ENCODE data around the gene HS6ST3.

Gene HS6ST3

GRCh38 chr13:96650301-96650886, 560.5 kb downstream of the HS6ST3 start:
- no peak for TF ChIP-seq TCF12 (IDR thresholded peaks at IDR 0.05; ENCODE audit: low read depth)
- TF ChIP-seq CREB1 (IDR thresholded peaks at IDR 0.05; ENCODE audit: low read depth) = no peak
- TF ChIP-seq TAF1 (IDR thresholded peaks at IDR 0.05; ENCODE audit: low read depth) = no peak
- no peak for TF ChIP-seq ZBTB7A (IDR thresholded peaks at IDR 0.05; ENCODE audit: low read depth)
- no peak for TF ChIP-seq USF1 (IDR thresholded peaks at IDR 0.05)
- no peak for TF ChIP-seq EP300 (IDR thresholded peaks at IDR 0.05; ENCODE audit: borderline replicate concordance)
- TF ChIP-seq EGR1 (IDR thresholded peaks at IDR 0.05) = no peak
- no peak for TF ChIP-seq YY1 (IDR thresholded peaks at IDR 0.05; ENCODE audit: low read depth)
- TF ChIP-seq CEBPB (IDR thresholded peaks at IDR 0.05) = no peak
- TF ChIP-seq REST (IDR thresholded peaks at IDR 0.05; ENCODE audit: low read depth) = no peak
- no peak for TF ChIP-seq MAX (IDR thresholded peaks at IDR 0.05)
- TF ChIP-seq NFIC (IDR thresholded peaks at IDR 0.05) = no peak
- no peak for TF ChIP-seq FOXM1 (IDR thresholded peaks at IDR 0.05; ENCODE audit: borderline replicate concordance, low read depth)
- TF ChIP-seq RAD21 (IDR thresholded peaks at IDR 0.05; ENCODE audit: low read depth) = no peak
- no peak for TF ChIP-seq TEAD4 (IDR thresholded peaks at IDR 0.05)

GRCh38 chr13:96651598-96651997, 561.7 kb downstream of the HS6ST3 start:
- TF ChIP-seq RAD21 (IDR thresholded peaks at IDR 0.05; ENCODE audit: low read depth) = no peak
- no peak for TF ChIP-seq TCF12 (IDR thresholded peaks at IDR 0.05; ENCODE audit: low read depth)
- no peak for TF ChIP-seq EGR1 (IDR thresholded peaks at IDR 0.05)
- TF ChIP-seq YY1 (IDR thresholded peaks at IDR 0.05; ENCODE audit: low read depth) = no peak
- no peak for TF ChIP-seq EP300 (IDR thresholded peaks at IDR 0.05; ENCODE audit: borderline replicate concordance)

GRCh38 chr13:96652506-96652905, 562.6 kb downstream of the HS6ST3 start:
- TF ChIP-seq USF1 (IDR thresholded peaks at IDR 0.05) (no peak), FOXM1 (IDR thresholded peaks at IDR 0.05; ENCODE audit: borderline replicate concordance, low read depth) (no peak), MAX (IDR thresholded peaks at IDR 0.05) (no peak), YY1 (IDR thresholded peaks at IDR 0.05; ENCODE audit: low read depth) (no peak), ZBTB7A (IDR thresholded peaks at IDR 0.05; ENCODE audit: low read depth) (no peak), CEBPB (IDR thresholded peaks at IDR 0.05) (no peak), TEAD4 (IDR thresholded peaks at IDR 0.05) (no peak), CREB1 (IDR thresholded peaks at IDR 0.05; ENCODE audit: low read depth) (no peak), NFIC (IDR thresholded peaks at IDR 0.05) (no peak), REST (IDR thresholded peaks at IDR 0.05; ENCODE audit: low read depth) (no peak), EGR1 (IDR thresholded peaks at IDR 0.05) (no peak), TAF1 (IDR thresholded peaks at IDR 0.05; ENCODE audit: low read depth) (no peak), TCF12 (IDR thresholded peaks at IDR 0.05; ENCODE audit: low read depth) (no peak), EP300 (IDR thresholded peaks at IDR 0.05; ENCODE audit: borderline replicate concordance) (no peak)

GRCh38 chr13:96661612-96662011, 571.7 kb downstream of the HS6ST3 start:
- TF ChIP-seq ZBTB7A (IDR thresholded peaks at IDR 0.05; ENCODE audit: low read depth) (no peak), EGR1 (IDR thresholded peaks at IDR 0.05) (no peak), TEAD4 (IDR thresholded peaks at IDR 0.05) (no peak), YY1 (IDR thresholded peaks at IDR 0.05; ENCODE audit: low read depth) (no peak), REST (IDR thresholded peaks at IDR 0.05; ENCODE audit: low read depth) (no peak), CEBPB (IDR thresholded peaks at IDR 0.05) (no peak), TAF1 (IDR thresholded peaks at IDR 0.05; ENCODE audit: low read depth) (no peak), RAD21 (IDR thresholded peaks at IDR 0.05; ENCODE audit: low read depth) (no peak), USF1 (IDR thresholded peaks at IDR 0.05) (no peak), TCF12 (IDR thresholded peaks at IDR 0.05; ENCODE audit: low read depth) (no peak)
